ENCODE measurements around the gene KLHL18.

DNA sequence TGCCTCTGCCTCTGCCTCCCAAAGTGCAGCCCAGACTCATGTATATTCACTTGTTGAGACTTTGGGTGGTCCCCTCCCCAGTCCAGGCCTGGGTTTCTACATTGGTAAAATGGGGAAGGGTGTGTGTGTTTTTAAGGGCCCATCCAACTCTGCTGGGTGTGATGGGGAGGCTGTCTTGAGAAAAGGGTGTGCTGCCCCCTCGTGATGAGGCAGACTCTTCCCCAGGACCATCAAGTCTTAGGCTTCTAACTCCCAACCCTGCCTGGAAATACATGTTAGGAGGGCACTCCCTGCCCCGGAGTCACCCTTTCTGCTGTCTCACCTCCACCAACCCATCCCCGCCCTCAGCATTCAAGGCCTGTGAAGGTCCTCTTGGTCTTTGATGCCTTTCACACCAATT, 93.6 kb downstream of the KLHL18 start:
- TF ChIP-seq FOSL2 (IDR thresholded peaks at IDR 0.05) (no peak), FOSL2 (CRISPR knock-in tag; IDR thresholded peaks at IDR 0.05) (no peak), POLR2A (IDR thresholded peaks at IDR 0.05; ENCODE audit: low read length) (no peak), HDAC2 (IDR thresholded peaks at IDR 0.05) (no peak), JUN (IDR thresholded peaks at IDR 0.05) (no peak), RAD21 (conservative IDR thresholded peaks at IDR 0.05 in 1 of 2, IDR thresholded peaks at IDR 0.05 in 1 of 2) (no peak)
- TF ChIP-seq, protein P1, sequence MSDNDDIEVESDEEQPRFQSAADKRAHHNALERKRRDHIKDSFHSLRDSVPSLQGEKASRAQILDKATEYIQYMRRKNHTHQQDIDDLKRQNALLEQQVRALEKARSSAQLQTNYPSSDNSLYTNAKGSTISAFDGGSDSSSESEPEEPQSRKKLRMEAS (IDR thresholded peaks at IDR 0.05): no peak
- TF ChIP-seq, protein P2, sequence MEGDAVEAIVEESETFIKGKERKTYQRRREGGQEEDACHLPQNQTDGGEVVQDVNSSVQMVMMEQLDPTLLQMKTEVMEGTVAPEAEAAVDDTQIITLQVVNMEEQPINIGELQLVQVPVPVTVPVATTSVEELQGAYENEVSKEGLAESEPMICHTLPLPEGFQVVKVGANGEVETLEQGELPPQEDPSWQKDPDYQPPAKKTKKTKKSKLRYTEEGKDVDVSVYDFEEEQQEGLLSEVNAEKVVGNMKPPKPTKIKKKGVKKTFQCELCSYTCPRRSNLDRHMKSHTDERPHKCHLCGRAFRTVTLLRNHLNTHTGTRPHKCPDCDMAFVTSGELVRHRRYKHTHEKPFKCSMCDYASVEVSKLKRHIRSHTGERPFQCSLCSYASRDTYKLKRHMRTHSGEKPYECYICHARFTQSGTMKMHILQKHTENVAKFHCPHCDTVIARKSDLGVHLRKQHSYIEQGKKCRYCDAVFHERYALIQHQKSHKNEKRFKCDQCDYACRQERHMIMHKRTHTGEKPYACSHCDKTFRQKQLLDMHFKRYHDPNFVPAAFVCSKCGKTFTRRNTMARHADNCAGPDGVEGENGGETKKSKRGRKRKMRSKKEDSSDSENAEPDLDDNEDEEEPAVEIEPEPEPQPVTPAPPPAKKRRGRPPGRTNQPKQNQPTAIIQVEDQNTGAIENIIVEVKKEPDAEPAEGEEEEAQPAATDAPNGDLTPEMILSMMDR (IDR thresholded peaks at IDR 0.05): no peak
- TF ChIP-seq, protein P3, sequence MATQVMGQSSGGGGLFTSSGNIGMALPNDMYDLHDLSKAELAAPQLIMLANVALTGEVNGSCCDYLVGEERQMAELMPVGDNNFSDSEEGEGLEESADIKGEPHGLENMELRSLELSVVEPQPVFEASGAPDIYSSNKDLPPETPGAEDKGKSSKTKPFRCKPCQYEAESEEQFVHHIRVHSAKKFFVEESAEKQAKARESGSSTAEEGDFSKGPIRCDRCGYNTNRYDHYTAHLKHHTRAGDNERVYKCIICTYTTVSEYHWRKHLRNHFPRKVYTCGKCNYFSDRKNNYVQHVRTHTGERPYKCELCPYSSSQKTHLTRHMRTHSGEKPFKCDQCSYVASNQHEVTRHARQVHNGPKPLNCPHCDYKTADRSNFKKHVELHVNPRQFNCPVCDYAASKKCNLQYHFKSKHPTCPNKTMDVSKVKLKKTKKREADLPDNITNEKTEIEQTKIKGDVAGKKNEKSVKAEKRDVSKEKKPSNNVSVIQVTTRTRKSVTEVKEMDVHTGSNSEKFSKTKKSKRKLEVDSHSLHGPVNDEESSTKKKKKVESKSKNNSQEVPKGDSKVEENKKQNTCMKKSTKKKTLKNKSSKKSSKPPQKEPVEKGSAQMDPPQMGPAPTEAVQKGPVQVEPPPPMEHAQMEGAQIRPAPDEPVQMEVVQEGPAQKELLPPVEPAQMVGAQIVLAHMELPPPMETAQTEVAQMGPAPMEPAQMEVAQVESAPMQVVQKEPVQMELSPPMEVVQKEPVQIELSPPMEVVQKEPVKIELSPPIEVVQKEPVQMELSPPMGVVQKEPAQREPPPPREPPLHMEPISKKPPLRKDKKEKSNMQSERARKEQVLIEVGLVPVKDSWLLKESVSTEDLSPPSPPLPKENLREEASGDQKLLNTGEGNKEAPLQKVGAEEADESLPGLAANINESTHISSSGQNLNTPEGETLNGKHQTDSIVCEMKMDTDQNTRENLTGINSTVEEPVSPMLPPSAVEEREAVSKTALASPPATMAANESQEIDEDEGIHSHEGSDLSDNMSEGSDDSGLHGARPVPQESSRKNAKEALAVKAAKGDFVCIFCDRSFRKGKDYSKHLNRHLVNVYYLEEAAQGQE (IDR thresholded peaks at IDR 0.05): no peak
- TF ChIP-seq, protein P4, sequence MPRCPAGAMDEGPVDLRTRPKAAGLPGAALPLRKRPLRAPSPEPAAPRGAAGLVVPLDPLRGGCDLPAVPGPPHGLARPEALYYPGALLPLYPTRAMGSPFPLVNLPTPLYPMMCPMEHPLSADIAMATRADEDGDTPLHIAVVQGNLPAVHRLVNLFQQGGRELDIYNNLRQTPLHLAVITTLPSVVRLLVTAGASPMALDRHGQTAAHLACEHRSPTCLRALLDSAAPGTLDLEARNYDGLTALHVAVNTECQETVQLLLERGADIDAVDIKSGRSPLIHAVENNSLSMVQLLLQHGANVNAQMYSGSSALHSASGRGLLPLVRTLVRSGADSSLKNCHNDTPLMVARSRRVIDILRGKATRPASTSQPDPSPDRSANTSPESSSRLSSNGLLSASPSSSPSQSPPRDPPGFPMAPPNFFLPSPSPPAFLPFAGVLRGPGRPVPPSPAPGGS (IDR thresholded peaks at IDR 0.05): no peak

Data from A549 (cell line).